K562 (cell line): ENCODE data around the gene VEGFA. TPM values are rescaled to one million over a fixed set of nuclear protein-coding genes. Genes with fewer than 3 reads are reported as not detected.
A peak's percentile ranks its signal among the peaks of the same experiment; 100 is the strongest.

ENCODE experiments used
- CBX5 ChIP-seq: IDR thresholded peaks from 2 replicates; pipeline ENCODE4 v1.6.1; 2014; ENCODE audit warnings: low read depth, borderline replicate concordance
- CSDE1 ChIP-seq, 2 experiments: fragments of 450-650 bp; IDR thresholded peaks; 2 replicates each; pipeline ENCODE4 v1.6.1; 2016; ENCODE audit warnings: mild to moderate bottlenecking in 1 of 2
- CXXC5 ChIP-seq: fragments of 250-450 bp; sonication (Bioruptor Pico); IDR thresholded peaks from 2 replicates; pipeline ENCODE4 v1.8.0; 2022; ENCODE audit warnings: inconsistent platforms, mild to moderate bottlenecking, moderate library complexity
- HDAC1 ChIP-seq, 2 experiments: fragments of 450-650 bp; IDR thresholded peaks; 2 replicates each; pipeline ENCODE4 v1.6.1; 2016 to 2017; ENCODE audit warnings: inconsistent platforms in 1 of 2, mild to moderate bottlenecking in 1 of 2, moderate library complexity in 1 of 2
- HMG20A ChIP-seq: fragments of 450-650 bp; formaldehyde crosslinking; conservative IDR thresholded peaks from 2 replicates; pipeline ENCODE4 v1.4.0; 2020; ENCODE audit warnings: mild to moderate bottlenecking, mixed read lengths
- KDM1A ChIP-seq, 2 experiments: fragments of 450-650 bp; IDR thresholded peaks; 2 replicates each; pipeline ENCODE4 v1.6.1; 2016; ENCODE audit warnings: mild to moderate bottlenecking in 2 of 2
- KDM4B ChIP-seq, 2 experiments: fragments of 450-650 bp in 1 of 2; sonication (generic) in 1 of 2; IDR thresholded peaks; 2 replicates each; pipeline ENCODE4 v1.6.1; 2016 to 2017; ENCODE audit warnings: borderline replicate concordance in 2 of 2, antibody characterized with exemption in 1 of 2, low read depth in 1 of 2, mild to moderate bottlenecking in 1 of 2
- LARP7 ChIP-seq: fragments of 450-650 bp; IDR thresholded peaks from 2 replicates; pipeline ENCODE4 v1.6.1; 2016
- MEIS2 ChIP-seq: fragments of 450-650 bp; IDR thresholded peaks from 2 replicates; pipeline ENCODE4 v1.6.1; 2014; ENCODE audit warnings: mild to moderate bottlenecking; ENCODE audit not compliant: partially characterized antibody
- OTX1 ChIP-seq: fragments of 450-650 bp; formaldehyde crosslinking; IDR thresholded peaks from 2 replicates; pipeline ENCODE4 v1.4.0; 2022; ENCODE audit warnings: mild to moderate bottlenecking
- POLR2H ChIP-seq: IDR thresholded peaks from 2 replicates; pipeline ENCODE4 v1.6.1; 2016; ENCODE audit warnings: missing genetic modification characterization, low read depth, mild to moderate bottlenecking, control low read depth, missing compliant biosample characterization, moderate library complexity
- PRMT5 ChIP-seq: sonication (generic); formaldehyde crosslinking; IDR thresholded peaks from 2 replicates; pipeline ENCODE4 v1.5.0; 2020; ENCODE audit warnings: missing genetic modification reagents
- RBM39 ChIP-seq: fragments of 200-400 bp; formaldehyde crosslinking; optimal IDR thresholded peaks from 2 replicates; pipeline ENCODE3; 2018; ENCODE audit warnings: low read depth, low read length
- RFX1 ChIP-seq: fragments of 450-650 bp; IDR thresholded peaks from 2 replicates; pipeline ENCODE4 v1.6.1; 2016; ENCODE audit warnings: mild to moderate bottlenecking, moderate library complexity
- SIN3A ChIP-seq, 2 experiments: fragments of 150-350 bp in 1 of 2; IDR thresholded peaks; 2 replicates each; pipeline ENCODE4 v1.6.1; 2011 to 2016; ENCODE audit warnings: borderline replicate concordance in 2 of 2, low read depth in 2 of 2, low read length in 2 of 2, mild to moderate bottlenecking in 2 of 2, moderate library complexity in 2 of 2; ENCODE audit not compliant: control insufficient read depth in 1 of 2
- SMAD1 ChIP-seq: fragments of 150-350 bp; IDR thresholded peaks from 2 replicates; pipeline ENCODE4 v1.6.1; 2014; ENCODE audit warnings: low read length, low read depth; ENCODE audit not compliant: partially characterized antibody
- ZBTB9 ChIP-seq: fragments of 450-650 bp; formaldehyde crosslinking; IDR thresholded peaks from 2 replicates; pipeline ENCODE4 v1.4.0; 2020; ENCODE audit warnings: mild to moderate bottlenecking, moderate library complexity
- ZNF165 ChIP-seq: fragments of 250-450 bp; sonication (Bioruptor Pico); IDR thresholded peaks from 2 replicates; pipeline ENCODE4 v1.4.0; 2020; ENCODE audit warnings: borderline replicate concordance
- ZNF224 ChIP-seq: sonication (generic); formaldehyde crosslinking; IDR thresholded peaks from 2 replicates; pipeline ENCODE4 v1.8.0; 2022; ENCODE audit warnings: mild to moderate bottlenecking, missing genetic modification reagents
- ZNF41 ChIP-seq: fragments of 250-450 bp; sonication (Bioruptor Pico); conservative IDR thresholded peaks from 2 replicates; pipeline ENCODE4 v1.4.0; 2020; ENCODE audit warnings: mild to moderate bottlenecking
- ZNF77 ChIP-seq: fragments of 250-450 bp; sonication (Bioruptor Pico); IDR thresholded peaks from 2 replicates; pipeline ENCODE4 v1.5.0; 2020
- polyA plus RNA-seq, 8 experiments: library from polyadenylated mRNA; depleted of rRNA in 4 of 8; stranded (reverse) in 5 of 8; unstranded in 3 of 8; fragments of >200 nt; fragmentation: Nextera tagmentation in 2 of 8; fragmentation: Illumina TruSeq in 1 of 8; extraction: Ambion mirVana in 2 of 8; extraction: Trizol in 1 of 8; gene quantifications; 2 replicates each; pipeline versions ENCODE4 v1.2.1 to v1.2.3, GENCODE V29; 2011 to 2014; ENCODE audit warnings: inconsistent platforms in 1 of 8, missing spikeins in 1 of 8
- total RNA-seq, 7 experiments: library from RNA; depleted of rRNA in 6 of 7; stranded (reverse); fragments of >200 nt in 6 of 7; fragmentation: Illumina TruSeq in 2 of 7; extraction: Trizol in 2 of 7; gene quantifications; 2 replicates each; pipeline versions ENCODE4 v1.2.1 to v1.2.3, GENCODE V29; 2011 to 2021; ENCODE audit warnings: low replicate concordance in 1 of 7
- TF ChIP-seq, protein P1 (sequence below): IDR thresholded peaks from 2 replicates; pipeline ENCODE4 v1.6.1; 2012; ENCODE audit warnings: low read depth, low read length, improper control_type of control experiment, borderline replicate concordance
- TF ChIP-seq, protein P2 (sequence below): fragments of 250-450 bp; sonication (Bioruptor Pico); IDR thresholded peaks from 2 replicates; pipeline ENCODE4 v1.5.0; 2020; ENCODE audit warnings: mild to moderate bottlenecking

Gene VEGFA
- total and polyA plus RNA-seq, 9 of the 15 experiments (the other 6 are each of a cell fraction or from before 2014, with no cell fraction given) = 14.0 to 271 (median 124) TPM

GRCh38 chr6:43758617-43759050 lies 11.4 kb upstream of the VEGFA start (continued):
- TF ChIP-seq, protein P1, sequence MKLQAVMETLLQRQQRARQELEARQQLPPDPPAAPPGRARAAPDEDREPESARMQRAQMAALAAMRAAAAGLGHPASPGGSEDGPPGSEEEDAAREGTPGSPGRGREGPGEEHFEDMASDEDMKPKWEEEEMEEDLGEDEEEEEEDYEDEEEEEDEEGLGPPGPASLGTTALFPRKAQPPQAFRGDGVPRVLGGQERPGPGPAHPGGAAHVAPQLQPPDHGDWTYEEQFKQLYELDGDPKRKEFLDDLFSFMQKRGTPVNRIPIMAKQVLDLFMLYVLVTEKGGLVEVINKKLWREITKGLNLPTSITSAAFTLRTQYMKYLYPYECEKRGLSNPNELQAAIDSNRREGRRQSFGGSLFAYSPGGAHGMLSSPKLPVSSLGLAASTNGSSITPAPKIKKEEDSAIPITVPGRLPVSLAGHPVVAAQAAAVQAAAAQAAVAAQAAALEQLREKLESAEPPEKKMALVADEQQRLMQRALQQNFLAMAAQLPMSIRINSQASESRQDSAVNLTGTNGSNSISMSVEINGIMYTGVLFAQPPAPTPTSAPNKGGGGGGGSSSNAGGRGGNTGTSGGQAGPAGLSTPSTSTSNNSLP = no peak
- TF ChIP-seq HDAC1 (IDR thresholded peaks at IDR 0.05) = no peak
- no peak for TF ChIP-seq ZNF77
- no peak for TF ChIP-seq POLR2H
- TF ChIP-seq OTX1 (CRISPR knock-in tag) = no peak
- TF ChIP-seq ZNF41 = no peak
- TF ChIP-seq MEIS2 = no peak
- no peak for TF ChIP-seq RBM39
- no peak for TF ChIP-seq ZBTB9 (CRISPR knock-in tag)
- TF ChIP-seq CXXC5 (CRISPR knock-in tag) = 0 out of 2 replicates have a peak, but pooled peaks have one; percentile 9
- TF ChIP-seq KDM4B (IDR thresholded peaks at IDR 0.05; ENCODE audit: borderline replicate concordance in 2 of 2, low read depth in 1 of 2) = no peak
- TF ChIP-seq SIN3A (IDR thresholded peaks at IDR 0.05; ENCODE audit: borderline replicate concordance in 2 of 2, control insufficient read depth in 1 of 2, low read depth in 2 of 2, low read length in 2 of 2) = no peak
- TF ChIP-seq LARP7 = no peak
- 0 out of 2 replicates have a peak, but pooled peaks have one; percentile 28 for TF ChIP-seq ZNF165
- TF ChIP-seq HMG20A (CRISPR knock-in tag) = no peak
- no peak for TF ChIP-seq PRMT5 (CRISPR knock-in tag)
- no peak for TF ChIP-seq CSDE1 (IDR thresholded peaks at IDR 0.05)
- no peak for TF ChIP-seq ZNF224 (CRISPR knock-in tag)
- TF ChIP-seq CBX5 = no peak
- TF ChIP-seq, protein P2, sequence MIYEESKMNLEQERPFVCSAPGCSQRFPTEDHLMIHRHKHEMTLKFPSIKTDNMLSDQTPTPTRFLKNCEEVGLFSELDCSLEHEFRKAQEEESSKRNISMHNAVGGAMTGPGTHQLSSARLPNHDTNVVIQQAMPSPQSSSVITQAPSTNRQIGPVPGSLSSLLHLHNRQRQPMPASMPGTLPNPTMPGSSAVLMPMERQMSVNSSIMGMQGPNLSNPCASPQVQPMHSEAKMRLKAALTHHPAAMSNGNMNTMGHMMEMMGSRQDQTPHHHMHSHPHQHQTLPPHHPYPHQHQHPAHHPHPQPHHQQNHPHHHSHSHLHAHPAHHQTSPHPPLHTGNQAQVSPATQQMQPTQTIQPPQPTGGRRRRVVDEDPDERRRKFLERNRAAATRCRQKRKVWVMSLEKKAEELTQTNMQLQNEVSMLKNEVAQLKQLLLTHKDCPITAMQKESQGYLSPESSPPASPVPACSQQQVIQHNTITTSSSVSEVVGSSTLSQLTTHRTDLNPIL (CRISPR knock-in tag) = no peak
- TF ChIP-seq KDM1A (IDR thresholded peaks at IDR 0.05) = no peak
- no peak for TF ChIP-seq SMAD1
- TF ChIP-seq RFX1 = no peak
